HepG2 (cell line): ENCODE measurements around the gene DUSP9.

Source experiments
- CHD4 ChIP-seq: fragments of 200-600 bp; sonication (generic); IDR thresholded peaks from 2 replicates; pipeline ENCODE4 v1.7.0; 2017; ENCODE audit warnings: mild to moderate bottlenecking, low read length, borderline replicate concordance
- MED8 ChIP-seq: sonication (generic); formaldehyde crosslinking; IDR thresholded peaks from 2 replicates; pipeline ENCODE4 v1.8.1; 2023; ENCODE audit warnings: mild to moderate bottlenecking, missing genetic modification reagents; ENCODE audit not compliant: insufficient replicate concordance
- NFYC ChIP-seq: IDR thresholded peaks from 2 replicates; pipeline ENCODE4 v1.6.1; 2016; ENCODE audit warnings: missing genetic modification reagents, missing compliant biosample characterization
- NR2F2 ChIP-seq: IDR thresholded peaks from 2 replicates; pipeline ENCODE4 v1.6.1; 2012; ENCODE audit warnings: low read depth, inconsistent platforms, borderline replicate concordance
- POLR2A ChIP-seq, 2 experiments: IDR thresholded peaks; 2 replicates each; pipeline ENCODE4 v1.6.1; 2011; ENCODE audit warnings: low read depth in 2 of 2, low read length in 2 of 2, mild to moderate bottlenecking in 1 of 2, moderate library complexity in 1 of 2; ENCODE audit not compliant: insufficient read depth in 1 of 2
- RFX3 ChIP-seq: IDR thresholded peaks from 2 replicates; pipeline ENCODE4 v1.6.1; 2016; ENCODE audit warnings: missing biosample characterization, missing genetic modification reagents
- SIN3A ChIP-seq: IDR thresholded peaks from 2 replicates; pipeline ENCODE4 v1.6.1; 2011; ENCODE audit warnings: low read depth, mild to moderate bottlenecking, control low read depth, low read length, borderline replicate concordance
- TCF7L2 ChIP-seq: IDR thresholded peaks from 2 replicates; pipeline ENCODE4 v1.6.1; 2011; ENCODE audit warnings: mild to moderate bottlenecking, low read depth, low read length, moderate library complexity
- ZFP36 ChIP-seq: fragments of 150-350 bp; IDR thresholded peaks from 2 replicates; pipeline ENCODE4 v1.6.1; 2018; ENCODE audit warnings: borderline replicate concordance, low read length, low read depth; ENCODE audit not compliant: partially characterized antibody
- ZNF740 ChIP-seq: sonication (generic); formaldehyde crosslinking; IDR thresholded peaks from 2 replicates; pipeline ENCODE4 v1.4.0; 2020; ENCODE audit warnings: missing genetic modification reagents
- TF ChIP-seq, protein P1 (sequence below): sonication (generic); formaldehyde crosslinking; IDR thresholded peaks from 2 replicates; pipeline ENCODE4 v1.4.0; 2020; ENCODE audit warnings: missing genetic modification reagents
- TF ChIP-seq, protein P2 (sequence below): sonication (generic); formaldehyde crosslinking; IDR thresholded peaks from 2 replicates; pipeline ENCODE4 v1.5.0; 2020; ENCODE audit warnings: mild to moderate bottlenecking, missing genetic modification reagents, moderate library complexity
- TF ChIP-seq, protein P3 (sequence below): sonication (generic); formaldehyde crosslinking; IDR thresholded peaks from 2 replicates; pipeline ENCODE4 v1.8.1; 2023; ENCODE audit warnings: missing genetic modification reagents, inconsistent platforms, borderline replicate concordance

GRCh38 chrX:153625271-153626024 lies 21.6 kb upstream of the DUSP9 start:
- TF ChIP-seq, protein P1, sequence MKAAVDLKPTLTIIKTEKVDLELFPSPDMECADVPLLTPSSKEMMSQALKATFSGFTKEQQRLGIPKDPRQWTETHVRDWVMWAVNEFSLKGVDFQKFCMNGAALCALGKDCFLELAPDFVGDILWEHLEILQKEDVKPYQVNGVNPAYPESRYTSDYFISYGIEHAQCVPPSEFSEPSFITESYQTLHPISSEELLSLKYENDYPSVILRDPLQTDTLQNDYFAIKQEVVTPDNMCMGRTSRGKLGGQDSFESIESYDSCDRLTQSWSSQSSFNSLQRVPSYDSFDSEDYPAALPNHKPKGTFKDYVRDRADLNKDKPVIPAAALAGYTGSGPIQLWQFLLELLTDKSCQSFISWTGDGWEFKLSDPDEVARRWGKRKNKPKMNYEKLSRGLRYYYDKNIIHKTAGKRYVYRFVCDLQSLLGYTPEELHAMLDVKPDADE (CRISPR knock-in tag): no peak
- TF ChIP-seq NR2F2: no peak
- TF ChIP-seq, protein P2, sequence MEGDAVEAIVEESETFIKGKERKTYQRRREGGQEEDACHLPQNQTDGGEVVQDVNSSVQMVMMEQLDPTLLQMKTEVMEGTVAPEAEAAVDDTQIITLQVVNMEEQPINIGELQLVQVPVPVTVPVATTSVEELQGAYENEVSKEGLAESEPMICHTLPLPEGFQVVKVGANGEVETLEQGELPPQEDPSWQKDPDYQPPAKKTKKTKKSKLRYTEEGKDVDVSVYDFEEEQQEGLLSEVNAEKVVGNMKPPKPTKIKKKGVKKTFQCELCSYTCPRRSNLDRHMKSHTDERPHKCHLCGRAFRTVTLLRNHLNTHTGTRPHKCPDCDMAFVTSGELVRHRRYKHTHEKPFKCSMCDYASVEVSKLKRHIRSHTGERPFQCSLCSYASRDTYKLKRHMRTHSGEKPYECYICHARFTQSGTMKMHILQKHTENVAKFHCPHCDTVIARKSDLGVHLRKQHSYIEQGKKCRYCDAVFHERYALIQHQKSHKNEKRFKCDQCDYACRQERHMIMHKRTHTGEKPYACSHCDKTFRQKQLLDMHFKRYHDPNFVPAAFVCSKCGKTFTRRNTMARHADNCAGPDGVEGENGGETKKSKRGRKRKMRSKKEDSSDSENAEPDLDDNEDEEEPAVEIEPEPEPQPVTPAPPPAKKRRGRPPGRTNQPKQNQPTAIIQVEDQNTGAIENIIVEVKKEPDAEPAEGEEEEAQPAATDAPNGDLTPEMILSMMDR: no peak
- TF ChIP-seq ZNF740 (CRISPR knock-in tag): no peak
- TF ChIP-seq ZFP36: no peak
- no peak for TF ChIP-seq CHD4
- TF ChIP-seq SIN3A: no peak
- TF ChIP-seq MED8 (CRISPR knock-in tag): no peak
- TF ChIP-seq POLR2A (IDR thresholded peaks at IDR 0.05; ENCODE audit: insufficient read depth in 1 of 2, low read depth in 2 of 2, low read length in 2 of 2): no peak
- TF ChIP-seq, protein P3, sequence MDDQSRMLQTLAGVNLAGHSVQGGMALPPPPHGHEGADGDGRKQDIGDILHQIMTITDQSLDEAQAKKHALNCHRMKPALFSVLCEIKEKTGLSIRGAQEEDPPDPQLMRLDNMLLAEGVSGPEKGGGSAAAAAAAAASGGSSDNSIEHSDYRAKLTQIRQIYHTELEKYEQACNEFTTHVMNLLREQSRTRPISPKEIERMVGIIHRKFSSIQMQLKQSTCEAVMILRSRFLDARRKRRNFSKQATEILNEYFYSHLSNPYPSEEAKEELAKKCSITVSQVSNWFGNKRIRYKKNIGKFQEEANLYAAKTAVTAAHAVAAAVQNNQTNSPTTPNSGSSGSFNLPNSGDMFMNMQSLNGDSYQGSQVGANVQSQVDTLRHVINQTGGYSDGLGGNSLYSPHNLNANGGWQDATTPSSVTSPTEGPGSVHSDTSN (CRISPR knock-in tag): no peak
- TF ChIP-seq RFX3 (CRISPR knock-in tag): no peak
- TF ChIP-seq NFYC (CRISPR knock-in tag): no peak
- no peak for TF ChIP-seq TCF7L2
